Measurements from ENCODE around the gene KCNH3.

DNA sequence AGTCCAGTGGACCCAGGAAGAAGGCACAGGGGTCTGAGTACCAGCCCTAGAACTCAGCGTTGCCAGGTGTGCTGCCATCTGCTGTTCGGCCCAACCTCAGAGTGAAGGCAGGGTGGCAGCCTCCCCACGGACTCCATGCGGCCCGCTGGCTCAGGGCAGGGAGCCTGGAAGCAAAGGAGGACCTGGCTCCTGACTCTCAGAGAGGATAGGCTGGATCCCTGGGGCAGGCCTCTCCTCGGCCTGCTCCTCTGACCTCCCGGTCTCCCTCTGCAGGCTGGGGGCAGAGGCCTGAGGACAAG is 19.0 kb downstream of the KCNH3 start:
- TF ChIP-seq, protein P1, sequence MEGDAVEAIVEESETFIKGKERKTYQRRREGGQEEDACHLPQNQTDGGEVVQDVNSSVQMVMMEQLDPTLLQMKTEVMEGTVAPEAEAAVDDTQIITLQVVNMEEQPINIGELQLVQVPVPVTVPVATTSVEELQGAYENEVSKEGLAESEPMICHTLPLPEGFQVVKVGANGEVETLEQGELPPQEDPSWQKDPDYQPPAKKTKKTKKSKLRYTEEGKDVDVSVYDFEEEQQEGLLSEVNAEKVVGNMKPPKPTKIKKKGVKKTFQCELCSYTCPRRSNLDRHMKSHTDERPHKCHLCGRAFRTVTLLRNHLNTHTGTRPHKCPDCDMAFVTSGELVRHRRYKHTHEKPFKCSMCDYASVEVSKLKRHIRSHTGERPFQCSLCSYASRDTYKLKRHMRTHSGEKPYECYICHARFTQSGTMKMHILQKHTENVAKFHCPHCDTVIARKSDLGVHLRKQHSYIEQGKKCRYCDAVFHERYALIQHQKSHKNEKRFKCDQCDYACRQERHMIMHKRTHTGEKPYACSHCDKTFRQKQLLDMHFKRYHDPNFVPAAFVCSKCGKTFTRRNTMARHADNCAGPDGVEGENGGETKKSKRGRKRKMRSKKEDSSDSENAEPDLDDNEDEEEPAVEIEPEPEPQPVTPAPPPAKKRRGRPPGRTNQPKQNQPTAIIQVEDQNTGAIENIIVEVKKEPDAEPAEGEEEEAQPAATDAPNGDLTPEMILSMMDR (IDR thresholded peaks at IDR 0.05; ENCODE audit: control extremely low read depth in 1 of 3, insufficient read depth in 1 of 3, low read depth in 1 of 3, low read length in 3 of 3) = peak in 2 of 3 experiments; percentile 6 to 11; a peak in 1 of 4 replicates
- TF ChIP-seq SIN3A (conservative IDR thresholded peaks at IDR 0.05 in 1 of 2, IDR thresholded peaks at IDR 0.05 in 1 of 2; ENCODE audit: low read depth in 1 of 2, low read length in 2 of 2) = no peak

All from H1 (cell line).